DND-41 (cell line): ENCODE data around the gene MAPK1IP1L.

ENCODE experiments used
- ATAC-seq: fragments of 200-7000 bp; cut with Tn5 transposase; 3 replicates; pipeline ENCODE4 v1.9.1; 2021; ENCODE audit warnings: low read depth; ENCODE audit not compliant: insufficient read depth
- DNase-seq: peaks from one replicate; pipeline ENCODE4 v3.0.0-alpha.2; 2020
- H2AFZ ChIP-seq: 2 replicates; pipeline ENCODE4 v1.6.0; 2012; ENCODE audit warnings: low read depth, low read length
- H3K27ac ChIP-seq: 2 replicates; pipeline ENCODE4 v1.5.1; 2012; ENCODE audit warnings: low read length, inconsistent platforms
- H3K27me3 ChIP-seq: fragments of 200-600 bp; sonication (generic); 2 replicates; pipeline ENCODE4 v1.6.0; 2012; ENCODE audit warnings: low read length, mild to moderate bottlenecking, inconsistent platforms; ENCODE audit not compliant: insufficient read depth, poor library complexity
- H3K36me3 ChIP-seq: 2 replicates; pipeline ENCODE4 v1.5.1; 2012; ENCODE audit warnings: low read length, inconsistent platforms; ENCODE audit not compliant: insufficient read depth
- H3K4me1 ChIP-seq: 2 replicates; pipeline ENCODE4 v1.5.1; 2012; ENCODE audit warnings: mild to moderate bottlenecking, low read length; ENCODE audit not compliant: insufficient read depth
- H3K4me2 ChIP-seq: 2 replicates; pipeline ENCODE4 v1.6.0; 2012; ENCODE audit warnings: mild to moderate bottlenecking, moderate library complexity, low read length, inconsistent platforms; ENCODE audit not compliant: insufficient read depth
- H3K4me3 ChIP-seq, 2 experiments: fragments of 200-600 bp in 1 of 2; shearing (Covaris generic) in 1 of 2; 2 replicates each; pipeline ENCODE4 v1.5.1; 2012 to 2016; ENCODE audit warnings: inconsistent platforms in 2 of 2, low read length in 2 of 2, mild to moderate bottlenecking in 2 of 2, low read depth in 1 of 2, moderate library complexity in 1 of 2
- H3K79me2 ChIP-seq: 2 replicates; pipeline ENCODE4 v1.6.0; 2012; ENCODE audit warnings: low read length, inconsistent platforms; ENCODE audit not compliant: insufficient read depth
- H3K9ac ChIP-seq: 2 replicates; pipeline ENCODE4 v1.6.0; 2012; ENCODE audit warnings: low read depth, mild to moderate bottlenecking, inconsistent platforms, low read length, moderate library complexity
- H3K9me3 ChIP-seq: 2 replicates; pipeline ENCODE4 v1.5.1; 2012; ENCODE audit warnings: low read length, moderate library complexity, mild to moderate bottlenecking, inconsistent platforms; ENCODE audit not compliant: insufficient read depth, severe bottlenecking
- H4K20me1 ChIP-seq: 2 replicates; pipeline ENCODE4 v1.6.0; 2012; ENCODE audit warnings: low read length; ENCODE audit not compliant: insufficient read depth
- EZH2 ChIP-seq: IDR thresholded peaks from 3 replicates; pipeline ENCODE4 v1.6.1; 2012; ENCODE audit warnings: borderline replicate concordance, low read depth, mild to moderate bottlenecking, moderate library complexity, low read length, inconsistent platforms; ENCODE audit not compliant: severe bottlenecking
- TF ChIP-seq, protein P1 (sequence below): IDR thresholded peaks from 2 replicates; pipeline ENCODE4 v1.5.1; 2012; ENCODE audit warnings: borderline replicate concordance, low read length, moderate library complexity, mild to moderate bottlenecking; ENCODE audit not compliant: poor library complexity, severe bottlenecking; ENCODE audit errors: extremely low read depth

Gene MAPK1IP1L

DNA sequence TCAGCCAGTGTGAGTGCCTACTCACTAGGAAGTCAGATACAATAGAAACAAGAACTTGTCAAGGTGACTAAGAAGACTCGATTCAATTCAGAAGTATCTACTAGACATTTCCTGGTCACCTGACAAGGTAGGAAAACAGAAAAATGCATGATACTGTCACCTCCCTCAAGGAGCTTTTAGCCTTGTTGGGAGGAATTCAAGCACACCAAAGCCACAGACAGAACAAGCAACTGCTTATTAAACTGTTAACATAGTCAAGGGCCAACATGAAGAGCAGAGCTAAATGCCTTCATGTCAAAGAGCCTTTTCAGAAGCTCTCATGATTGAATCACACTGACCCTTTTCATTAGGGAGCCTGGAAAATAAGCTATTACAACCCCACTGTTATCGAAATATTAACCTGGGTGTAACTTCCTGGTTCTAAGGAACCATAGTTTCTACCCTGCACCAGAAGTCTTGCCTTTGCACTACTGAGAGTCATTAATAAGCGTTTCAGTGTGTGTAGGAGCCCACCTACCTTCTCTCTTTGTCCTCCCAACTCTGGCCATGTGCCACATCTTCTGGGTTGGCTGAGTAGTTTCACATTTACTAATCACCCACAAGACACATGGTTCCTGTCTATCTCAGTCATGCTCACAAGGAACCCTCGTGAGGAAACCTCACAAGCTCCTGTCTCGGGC lies 46.6 kb downstream of the MAPK1IP1L start:
- H3K9ac ChIP-seq = no peak overlapping the region
- no peak for TF ChIP-seq EZH2
- TF ChIP-seq, protein P1, sequence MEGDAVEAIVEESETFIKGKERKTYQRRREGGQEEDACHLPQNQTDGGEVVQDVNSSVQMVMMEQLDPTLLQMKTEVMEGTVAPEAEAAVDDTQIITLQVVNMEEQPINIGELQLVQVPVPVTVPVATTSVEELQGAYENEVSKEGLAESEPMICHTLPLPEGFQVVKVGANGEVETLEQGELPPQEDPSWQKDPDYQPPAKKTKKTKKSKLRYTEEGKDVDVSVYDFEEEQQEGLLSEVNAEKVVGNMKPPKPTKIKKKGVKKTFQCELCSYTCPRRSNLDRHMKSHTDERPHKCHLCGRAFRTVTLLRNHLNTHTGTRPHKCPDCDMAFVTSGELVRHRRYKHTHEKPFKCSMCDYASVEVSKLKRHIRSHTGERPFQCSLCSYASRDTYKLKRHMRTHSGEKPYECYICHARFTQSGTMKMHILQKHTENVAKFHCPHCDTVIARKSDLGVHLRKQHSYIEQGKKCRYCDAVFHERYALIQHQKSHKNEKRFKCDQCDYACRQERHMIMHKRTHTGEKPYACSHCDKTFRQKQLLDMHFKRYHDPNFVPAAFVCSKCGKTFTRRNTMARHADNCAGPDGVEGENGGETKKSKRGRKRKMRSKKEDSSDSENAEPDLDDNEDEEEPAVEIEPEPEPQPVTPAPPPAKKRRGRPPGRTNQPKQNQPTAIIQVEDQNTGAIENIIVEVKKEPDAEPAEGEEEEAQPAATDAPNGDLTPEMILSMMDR = no peak
- no peak overlapping the region for H2AFZ ChIP-seq
- DNase-seq (no peak), ATAC-seq (no peak)
- H3K36me3 ChIP-seq = no peaks in the 10 kb centered on the region
- no peaks in the 10 kb centered on the region for H3K9me3 ChIP-seq
- H3K4me1 ChIP-seq = no peaks in the 10 kb centered on the region
- H4K20me1 ChIP-seq = no peaks in the 10 kb centered on the region
- no peak overlapping the region for H3K4me3 ChIP-seq
- no peaks in the 10 kb centered on the region for H3K79me2 ChIP-seq
- H3K27ac ChIP-seq = no peak overlapping the region
- no peak overlapping the region for H3K4me2 ChIP-seq
- H3K27me3 ChIP-seq = no peaks in the 10 kb centered on the region

DNA sequence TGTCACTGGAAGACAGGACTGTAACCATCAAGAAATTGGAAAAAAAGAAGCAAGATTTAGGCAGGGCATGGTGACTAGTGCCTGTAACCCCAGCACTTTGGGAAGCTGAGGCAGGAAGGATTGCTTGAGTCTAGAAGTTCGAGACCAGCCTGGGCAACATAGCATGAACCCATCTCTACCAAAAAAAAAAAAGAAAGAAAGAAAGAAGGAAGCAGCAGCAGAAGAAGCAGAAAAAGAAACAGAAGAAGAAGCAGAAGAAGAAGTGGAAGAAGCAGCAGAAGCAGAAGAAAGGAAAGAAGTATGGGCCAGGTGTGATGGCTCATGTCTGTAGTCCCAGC lies 47.1 kb downstream of the MAPK1IP1L start:
- TF ChIP-seq EZH2 = no peak
- TF ChIP-seq, protein P1 = no peak
- ATAC-seq = no peak
- no peak overlapping the region for H3K9ac ChIP-seq

DNA sequence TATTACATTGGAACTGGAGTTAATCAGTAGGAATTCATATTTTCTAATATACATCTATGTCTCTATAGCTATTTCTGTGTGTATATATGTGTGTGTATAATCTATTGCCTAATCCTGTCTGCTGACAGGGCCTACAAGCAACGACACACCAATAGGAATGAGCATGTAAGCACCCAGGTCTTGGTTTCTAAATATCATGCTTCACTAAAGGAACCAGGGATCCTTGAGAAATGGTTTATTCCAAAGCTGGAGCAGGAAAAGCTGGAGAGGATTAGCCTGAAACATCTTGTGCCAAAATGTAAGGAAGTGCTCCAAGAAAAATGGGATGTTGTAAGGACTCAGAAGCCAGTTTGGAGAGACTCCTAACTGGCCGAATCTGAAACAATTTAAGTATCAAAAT lies 48.3 kb downstream of the MAPK1IP1L start:
- no peaks in the 10 kb centered on the region for H3K9me3 ChIP-seq
- H3K9ac ChIP-seq = no peak overlapping the region
- no peak overlapping the region for H3K4me3 ChIP-seq
- H3K36me3 ChIP-seq = no peaks in the 10 kb centered on the region
- no peak overlapping the region for H2AFZ ChIP-seq
- TF ChIP-seq, protein P1 = no peak
- no peak for TF ChIP-seq EZH2
- no peaks in the 10 kb centered on the region for H4K20me1 ChIP-seq
- ATAC-seq (no peak), DNase-seq (no peak)
- no peaks in the 10 kb centered on the region for H3K79me2 ChIP-seq
- H3K4me2 ChIP-seq = no peak overlapping the region
- H3K27ac ChIP-seq = no peak overlapping the region
- no peaks in the 10 kb centered on the region for H3K27me3 ChIP-seq
- H3K4me1 ChIP-seq = no peaks in the 10 kb centered on the region

More for the DNA sequence above, 47.1 kb downstream of the MAPK1IP1L start:
- H3K4me3 ChIP-seq = no peak overlapping the region
- no peaks in the 10 kb centered on the region for H3K27me3 ChIP-seq
- no peaks in the 10 kb centered on the region for H3K36me3 ChIP-seq
- no peak overlapping the region for H2AFZ ChIP-seq
- no peaks in the 10 kb centered on the region for H3K4me1 ChIP-seq
- H3K27ac ChIP-seq = no peak overlapping the region
- H4K20me1 ChIP-seq = no peaks in the 10 kb centered on the region
- H3K9me3 ChIP-seq = no peaks in the 10 kb centered on the region
- no peaks in the 10 kb centered on the region for H3K79me2 ChIP-seq
- H3K4me2 ChIP-seq = no peak overlapping the region
- no peak for DNase-seq

DNA sequence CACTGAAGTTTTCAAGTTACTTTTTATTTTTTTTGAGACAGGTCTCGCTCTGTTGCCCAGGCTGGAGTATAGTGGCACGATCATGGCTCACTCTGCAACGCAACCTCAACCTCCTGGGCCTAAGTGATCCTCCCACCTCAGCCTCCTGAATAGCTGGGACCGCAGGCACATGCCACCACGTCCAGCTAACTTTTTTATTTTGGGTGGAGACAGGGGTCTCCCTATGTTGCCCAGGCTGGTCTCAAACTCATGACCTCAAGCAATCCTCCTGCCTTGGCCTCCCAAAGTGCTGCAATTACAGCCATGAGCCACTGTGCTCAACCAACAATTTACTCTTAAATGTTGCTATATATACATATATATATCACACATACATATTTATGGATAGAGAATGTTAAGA lies 50.3 kb downstream of the MAPK1IP1L start:
- H3K4me1 ChIP-seq = no peaks in the 10 kb centered on the region
- no peak overlapping the region for H3K4me3 ChIP-seq
- H3K4me2 ChIP-seq = no peak overlapping the region
- no peak for ATAC-seq
- no peak for DNase-seq
- no peak overlapping the region for H3K9ac ChIP-seq
- H3K27ac ChIP-seq = no peak overlapping the region
- no peaks in the 10 kb centered on the region for H3K27me3 ChIP-seq
- TF ChIP-seq, protein P1 = no peak
- TF ChIP-seq EZH2 = no peak
- H4K20me1 ChIP-seq = no peaks in the 10 kb centered on the region
- H3K36me3 ChIP-seq = no peaks in the 10 kb centered on the region
- H2AFZ ChIP-seq = no peak overlapping the region
- no peaks in the 10 kb centered on the region for H3K79me2 ChIP-seq
- no peaks in the 10 kb centered on the region for H3K9me3 ChIP-seq
